Measurements from ENCODE around the gene DNAJC7. TPM values are rescaled to one million over a fixed set of nuclear protein-coding genes. Genes with fewer than 3 reads are reported as not detected.

DNAJC7 gene
- total RNA-seq, 1 experiment from 2014 or later, result 94.6 TPM

GRCh38 chr17:41930009-41930832 lies 87.0 kb downstream of the DNAJC7 start, which contains the start of gene ODAD4:
ODAD4 (plus strand) TSS chr17:41930617; CDS start chr17:41930724, 107 bp downstream.
- intact Hi-C loops (cut with micrococcal nuclease; ENCODE audit: unreplicated experiment), result no loop called here

GRCh38 chr17:41928693-41929251 lies 88.5 kb downstream of the DNAJC7 start:
- Histone ChIP-seq H3K36me3 (ENCODE audit: insufficient read depth, low read length, poor library complexity, severe bottlenecking) (no peaks in the 10 kb centered on the region), H3K27me3 (replicated peaks; ENCODE audit: insufficient read depth, low read depth, low read length, poor library complexity) (no peaks in the 10 kb centered on the region), H3K9me3 (ENCODE audit: low read depth, low read length, poor library complexity, severe bottlenecking) (no peaks in the 10 kb centered on the region), H3K4me3 (ENCODE audit: low read depth, low read length, poor library complexity, severe bottlenecking) (no peak overlapping the region), H3K27ac (ENCODE audit: low read depth, low read length, poor library complexity, severe bottlenecking) (no peak overlapping the region), H3K4me1 (ENCODE audit: insufficient read depth, low read length, poor library complexity, severe bottlenecking) (no peaks in the 10 kb centered on the region)
- CTCF ChIA-PET, result no interaction called here
- intact Hi-C loops (cut with micrococcal nuclease; ENCODE audit: unreplicated experiment), result no loop called here
- TF ChIP-seq EZH2 (IDR thresholded peaks at IDR 0.05; ENCODE audit: borderline replicate concordance, low read depth, low read length, poor library complexity, severe bottlenecking) (no peak), CTCF (conservative IDR thresholded peaks at IDR 0.05; ENCODE audit: low read depth, low read length) (no peak)
- POLR2A ChIA-PET (ENCODE audit: low non-redundant PET), result interaction anchor here (0.6 kb wide), 1 partner anchor 478 kb away, joined by 3 read pairs; no protein-coding TSS in a partner anchor
- BruUV-seq (replicated peaks), result no TSS peak
- DNase-seq (ENCODE audit: low spot score), result no peak

More at GRCh38 chr17:41930009-41930832, 87.0 kb downstream of the DNAJC7 start, which contains the start of gene ODAD4:
- Histone ChIP-seq H3K27ac (ENCODE audit: low read depth, low read length, poor library complexity, severe bottlenecking) (peak within 1 kb of the TSS; percentile 73), H3K36me3 (ENCODE audit: insufficient read depth, low read length, poor library complexity, severe bottlenecking) (no peaks in the 10 kb centered on the region), H3K27me3 (replicated peaks; ENCODE audit: insufficient read depth, low read depth, low read length, poor library complexity) (no peaks in the 10 kb centered on the region), H3K4me3 (ENCODE audit: low read depth, low read length, poor library complexity, severe bottlenecking) (peak within 1 kb of the TSS; percentile 56), H3K9me3 (ENCODE audit: low read depth, low read length, poor library complexity, severe bottlenecking) (no peaks in the 10 kb centered on the region), H3K4me1 (ENCODE audit: insufficient read depth, low read length, poor library complexity, severe bottlenecking) (no peaks in the 10 kb centered on the region)
- CTCF ChIA-PET, result interaction anchor here (0.5 to 0.8 kb wide), 3 partner anchors 12 to 606 kb away, joined by 3 to 5 read pairs (median 4); partner anchors contain the start of genes ACLY and NAGLU
- POLR2A ChIA-PET (ENCODE audit: low non-redundant PET), result interaction anchor here (0.5 to 1.0 kb wide), 3 partner anchors 36 to 238 kb away, joined by 4 to 8 read pairs (median 5); partner anchors contain the start of gene CNP
- TF ChIP-seq CTCF (conservative IDR thresholded peaks at IDR 0.05; ENCODE audit: low read depth, low read length) (peak; percentile 32), EZH2 (IDR thresholded peaks at IDR 0.05; ENCODE audit: borderline replicate concordance, low read depth, low read length, poor library complexity, severe bottlenecking) (no peak)
- BruUV-seq (replicated peaks), result TSS peak; percentile 97
- peak; percentile 94 for DNase-seq (ENCODE audit: low spot score)

Other genes with a start within 250 kb of the DNAJC7 start
- 15.7 and 25.2 TPM in 2 replicates for gene JUP, start 230.7 kb downstream of the DNAJC7 start, total RNA-seq (2021)
- 5.9 and 6.6 TPM in 2 replicates for gene P3H4, start 205.5 kb downstream of the DNAJC7 start, total RNA-seq (2021)
- 30.0 and 43.6 TPM in 2 replicates for gene FKBP10, start 204.4 kb downstream of the DNAJC7 start, total RNA-seq (2021)
- 46.7 and 50.7 TPM in 2 replicates for gene NT5C3B, start 181.2 kb downstream of the DNAJC7 start, total RNA-seq (2021)
- gene KLHL10, start 179.6 kb downstream of the DNAJC7 start, total RNA-seq (2021), result not detected in 2 replicates
- gene KLHL11, start 152.0 kb downstream of the DNAJC7 start, total RNA-seq (2021), result 10.8 and 12.0 TPM in 2 replicates
- gene ACLY, start 98.5 kb downstream of the DNAJC7 start, total RNA-seq (2021), result 175 and 191 TPM in 2 replicates
- gene ODAD4, start 86.8 kb downstream of the DNAJC7 start, total RNA-seq (2021), result 0.97 and 1.8 TPM in 2 replicates
- 55.5 and 55.6 TPM in 2 replicates for gene CNP, start 50.6 kb downstream of the DNAJC7 start, total RNA-seq (2021)
- gene NKIRAS2, start 2.7 kb upstream of the DNAJC7 start, total RNA-seq (2021), result 25.4 and 28.7 TPM in 2 replicates
- 0.41 and 0.72 TPM in 2 replicates for gene C17orf113, start 33.2 kb upstream of the DNAJC7 start, total RNA-seq (2021)
- 0.15 and 0.17 TPM in 2 replicates for gene ZNF385C, start 81.0 kb upstream of the DNAJC7 start, total RNA-seq (2021)
- 2.1 and 3.3 TPM in 2 replicates for gene DHX58, start 95.3 kb upstream of the DNAJC7 start, total RNA-seq (2021)
- 28.6 and 30.3 TPM in 2 replicates for gene KAT2A, start 103.9 kb upstream of the DNAJC7 start, total RNA-seq (2021)
- gene HSPB9, start 105.4 kb upstream of the DNAJC7 start, total RNA-seq (2021), result not detected in 2 replicates
- gene RAB5C, start 137.6 kb upstream of the DNAJC7 start, total RNA-seq (2021), result 65.1 and 67.5 TPM in 2 replicates
- gene KCNH4, start 163.7 kb upstream of the DNAJC7 start, total RNA-seq (2021), result 0.28 TPM in 1 of 2 replicates, not detected in the other
- not detected in 2 replicates for gene HCRT, start 168.0 kb upstream of the DNAJC7 start, total RNA-seq (2021)
- gene GHDC, start 177.1 kb upstream of the DNAJC7 start, total RNA-seq (2021), result 3.7 and 3.9 TPM in 2 replicates

Data from A673 (cell line).